Nephron (organoid): ENCODE results near the gene OR2L8.
A peak's percentile ranks its signal among the peaks of the same experiment; 100 is the strongest.
"Not testable (repeated sequence)": the region's sequence is repeated elsewhere in the genome, so short reads cannot be mapped to it uniquely, and the experiment has no call there.

Source experiments
- H3K27ac Mint-ChIP-seq, 3 experiments: 2 replicates each; pipeline ENCODE4 v1.8.0; 2020; ENCODE audit warnings: mixed read lengths in 3 of 3, mild to moderate bottlenecking in 2 of 3, moderate library complexity in 1 of 3
- H3K27me3 Mint-ChIP-seq: 2 replicates; pipeline ENCODE4 v1.8.0; 2021; ENCODE audit warnings: low read depth, mild to moderate bottlenecking, moderate library complexity, mixed read lengths
- H3K36me3 Mint-ChIP-seq: 2 replicates; pipeline ENCODE4 v1.8.0; 2020; ENCODE audit warnings: low read depth, mixed read lengths
- H3K4me1 Mint-ChIP-seq: 2 replicates; pipeline ENCODE4 v1.8.0; 2020; ENCODE audit warnings: mixed read lengths
- H3K4me3 Mint-ChIP-seq, 3 experiments: 2 replicates each; pipeline ENCODE4 v1.8.0; 2020; ENCODE audit warnings: mild to moderate bottlenecking in 3 of 3, mixed read lengths in 3 of 3, moderate library complexity in 2 of 3
- H3K9me3 Mint-ChIP-seq: 2 replicates; pipeline ENCODE4 v1.8.0; 2020; ENCODE audit warnings: mixed read lengths
- TF ChIP-seq, protein P1 (sequence below), 3 experiments: fragments of 200-600 bp; sonication (generic); IDR thresholded peaks; one replicate each; pipeline ENCODE4 v1.5.0; 2021; ENCODE audit warnings: antibody characterized with exemption in 3 of 3; ENCODE audit not compliant: unreplicated experiment in 3 of 3

The OR2L8 gene

DNA sequence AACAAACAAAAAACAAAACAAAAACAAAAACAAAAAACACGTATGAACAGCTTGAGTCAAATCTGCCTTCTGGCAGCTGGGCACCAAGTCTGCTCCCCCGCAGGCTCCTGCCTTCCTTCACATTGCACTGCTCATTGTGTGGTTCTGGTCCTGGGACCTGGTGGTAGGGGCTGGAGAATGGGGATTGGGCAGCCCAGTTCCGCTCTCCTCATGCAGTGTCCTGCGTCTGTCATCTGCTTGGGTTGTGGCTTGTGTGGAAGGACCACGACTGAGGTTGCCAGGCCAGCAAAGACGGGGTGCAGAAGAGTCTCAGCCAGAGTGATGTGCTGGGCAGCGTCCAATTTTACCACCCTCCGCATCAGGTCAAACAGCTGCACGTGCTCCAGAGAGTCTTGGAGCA lies 12.9 kb upstream of the OR2L8 start:
- H3K27ac Mint-ChIP-seq, result no peak overlapping the region
- H3K4me1 Mint-ChIP-seq, result no peaks in the 10 kb centered on the region
- TF ChIP-seq, protein P1, sequence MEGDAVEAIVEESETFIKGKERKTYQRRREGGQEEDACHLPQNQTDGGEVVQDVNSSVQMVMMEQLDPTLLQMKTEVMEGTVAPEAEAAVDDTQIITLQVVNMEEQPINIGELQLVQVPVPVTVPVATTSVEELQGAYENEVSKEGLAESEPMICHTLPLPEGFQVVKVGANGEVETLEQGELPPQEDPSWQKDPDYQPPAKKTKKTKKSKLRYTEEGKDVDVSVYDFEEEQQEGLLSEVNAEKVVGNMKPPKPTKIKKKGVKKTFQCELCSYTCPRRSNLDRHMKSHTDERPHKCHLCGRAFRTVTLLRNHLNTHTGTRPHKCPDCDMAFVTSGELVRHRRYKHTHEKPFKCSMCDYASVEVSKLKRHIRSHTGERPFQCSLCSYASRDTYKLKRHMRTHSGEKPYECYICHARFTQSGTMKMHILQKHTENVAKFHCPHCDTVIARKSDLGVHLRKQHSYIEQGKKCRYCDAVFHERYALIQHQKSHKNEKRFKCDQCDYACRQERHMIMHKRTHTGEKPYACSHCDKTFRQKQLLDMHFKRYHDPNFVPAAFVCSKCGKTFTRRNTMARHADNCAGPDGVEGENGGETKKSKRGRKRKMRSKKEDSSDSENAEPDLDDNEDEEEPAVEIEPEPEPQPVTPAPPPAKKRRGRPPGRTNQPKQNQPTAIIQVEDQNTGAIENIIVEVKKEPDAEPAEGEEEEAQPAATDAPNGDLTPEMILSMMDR (IDR thresholded peaks at IDR 0.05; ENCODE audit: unreplicated experiment in 3 of 3), result no peak
- no peaks in the 10 kb centered on the region for H3K36me3 Mint-ChIP-seq
- peaks cover 7% of the 10 kb centered on the region for H3K27me3 Mint-ChIP-seq
- H3K9me3 Mint-ChIP-seq, result peaks cover 13% of the 10 kb centered on the region
- no peak overlapping the region for H3K4me3 Mint-ChIP-seq

DNA sequence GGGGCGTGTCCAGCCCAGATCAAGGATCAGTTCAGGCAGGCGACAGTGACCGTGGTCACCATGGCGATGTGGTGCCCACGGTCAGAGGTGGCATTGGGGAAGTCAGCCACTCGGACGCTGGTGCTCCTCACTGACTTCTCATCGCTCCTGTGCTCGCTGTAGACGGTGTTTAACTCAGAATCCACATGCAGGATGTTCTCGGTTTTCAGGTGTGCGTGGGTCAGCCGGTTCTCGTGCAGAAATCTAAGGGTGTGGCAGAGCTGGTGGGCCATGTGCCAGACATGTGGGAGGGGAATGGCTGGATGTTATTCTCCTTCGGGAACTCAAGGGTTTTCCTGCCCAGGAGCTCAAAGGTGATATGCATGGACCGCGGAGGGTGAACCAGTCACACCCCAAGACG lies 12.2 kb upstream of the OR2L8 start:
- Mint-ChIP-seq H3K27ac (no peak overlapping the region), H3K27me3 (peaks cover 7% of the 10 kb centered on the region), H3K4me3 (no peak overlapping the region), H3K36me3 (no peaks in the 10 kb centered on the region), H3K9me3 (peaks cover 18% of the 10 kb centered on the region), H3K4me1 (no peaks in the 10 kb centered on the region)
- TF ChIP-seq, protein P1 (IDR thresholded peaks at IDR 0.05; ENCODE audit: unreplicated experiment in 3 of 3), result no peak

DNA sequence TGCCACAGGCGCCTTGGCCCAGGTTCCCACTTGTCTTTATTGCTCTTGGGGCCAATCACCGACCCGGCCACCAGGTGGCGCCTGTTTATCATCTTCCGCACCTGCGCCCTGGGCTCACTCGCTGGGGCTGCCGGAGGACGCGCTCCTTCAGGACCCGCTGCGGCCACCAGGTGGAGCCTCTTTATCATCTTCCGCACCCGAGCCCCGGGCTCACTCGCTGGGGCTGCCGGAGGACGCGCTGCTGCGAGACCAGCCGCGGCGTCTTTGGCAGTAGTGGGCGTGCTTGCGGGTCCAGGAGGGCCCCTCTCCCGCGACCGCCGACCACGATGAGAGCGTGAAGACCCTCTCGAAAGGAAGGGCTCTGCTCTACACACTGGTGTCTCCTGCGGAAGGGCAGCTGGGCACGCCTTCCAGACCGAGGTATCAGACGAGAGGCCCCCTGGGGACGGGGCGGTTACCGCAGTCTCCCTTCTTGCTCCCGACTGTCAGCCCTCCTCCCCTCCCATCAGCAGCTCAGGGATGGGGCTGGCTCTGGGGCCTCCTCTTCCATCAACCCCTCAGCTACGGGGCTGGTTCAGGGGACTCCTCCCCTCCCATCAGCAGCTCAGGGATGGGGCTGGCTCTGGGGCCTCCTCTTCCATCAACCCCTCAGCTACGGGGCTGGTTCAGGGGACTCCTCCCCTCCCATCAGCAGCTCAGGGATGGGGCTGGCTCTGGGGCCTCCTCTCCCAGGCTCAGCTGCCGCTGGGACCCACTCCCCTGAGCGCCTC lies 11.5 kb upstream of the OR2L8 start:
- TF ChIP-seq, protein P1 (IDR thresholded peaks at IDR 0.05; ENCODE audit: unreplicated experiment in 3 of 3), result peak; percentile 42 to 62 (median 46)
- H3K27me3 Mint-ChIP-seq, H3K27ac Mint-ChIP-seq, H3K4me1 Mint-ChIP-seq, H3K36me3 Mint-ChIP-seq: not testable (repeated sequence)
- Mint-ChIP-seq H3K9me3 (peaks cover 18% of the 10 kb centered on the region), H3K4me3 (peak overlapping the region in 2 of 3 experiments; percentile 26 to 72)

DNA sequence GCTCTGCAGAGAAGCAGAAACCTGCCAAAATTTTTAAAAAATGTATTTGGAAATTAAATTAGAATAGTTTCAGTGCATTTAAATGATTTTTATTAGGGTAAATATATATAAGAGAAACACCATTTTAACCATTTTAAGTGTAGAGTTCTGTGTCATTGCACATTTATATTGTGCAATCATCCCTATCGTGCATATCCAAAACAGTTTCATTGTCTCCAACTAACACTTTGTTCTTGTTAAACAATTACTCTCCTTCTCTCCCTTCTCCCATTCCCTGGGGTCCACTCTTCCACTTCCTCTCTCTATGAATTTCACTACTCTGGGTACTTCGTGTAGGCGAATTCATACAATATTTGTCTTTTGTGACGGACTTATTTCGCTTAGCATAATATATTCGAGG lies 6.0 kb upstream of the OR2L8 start:
- TF ChIP-seq, protein P1 (IDR thresholded peaks at IDR 0.05; ENCODE audit: unreplicated experiment in 3 of 3), result no peak
- Mint-ChIP-seq H3K9me3 (peaks cover 27% of the 10 kb centered on the region), H3K4me1 (no peaks in the 10 kb centered on the region), H3K27me3 (no peaks in the 10 kb centered on the region), H3K4me3 (no peak overlapping the region), H3K36me3 (no peaks in the 10 kb centered on the region), H3K27ac (no peak overlapping the region)

DNA sequence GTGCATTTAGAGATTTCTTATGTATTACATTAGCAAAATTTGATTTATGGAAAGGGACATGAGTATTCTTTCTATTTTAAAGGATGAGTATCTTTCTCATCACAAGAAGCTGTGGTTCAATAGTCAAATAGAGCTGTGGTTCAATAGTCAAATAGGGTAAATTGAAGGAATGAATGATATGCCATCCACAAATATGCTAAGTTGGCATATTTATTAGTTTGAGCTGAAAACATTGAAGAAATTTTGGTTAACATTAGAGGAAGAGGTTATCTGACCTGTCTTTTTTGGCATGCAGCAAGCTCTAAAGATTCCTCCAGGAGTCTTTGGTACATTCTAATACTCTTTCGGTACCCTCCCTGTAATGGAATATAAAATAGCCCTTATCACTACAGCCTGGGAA lies 4.8 kb downstream of the OR2L8 start:
- Mint-ChIP-seq H3K27ac (no peak overlapping the region), H3K4me1 (no peaks in the 10 kb centered on the region), H3K27me3 (no peaks in the 10 kb centered on the region), H3K4me3 (no peak overlapping the region), H3K9me3 (peaks cover 31% of the 10 kb centered on the region), H3K36me3 (no peaks in the 10 kb centered on the region)
- TF ChIP-seq, protein P1 (IDR thresholded peaks at IDR 0.05; ENCODE audit: unreplicated experiment in 3 of 3), result no peak

DNA sequence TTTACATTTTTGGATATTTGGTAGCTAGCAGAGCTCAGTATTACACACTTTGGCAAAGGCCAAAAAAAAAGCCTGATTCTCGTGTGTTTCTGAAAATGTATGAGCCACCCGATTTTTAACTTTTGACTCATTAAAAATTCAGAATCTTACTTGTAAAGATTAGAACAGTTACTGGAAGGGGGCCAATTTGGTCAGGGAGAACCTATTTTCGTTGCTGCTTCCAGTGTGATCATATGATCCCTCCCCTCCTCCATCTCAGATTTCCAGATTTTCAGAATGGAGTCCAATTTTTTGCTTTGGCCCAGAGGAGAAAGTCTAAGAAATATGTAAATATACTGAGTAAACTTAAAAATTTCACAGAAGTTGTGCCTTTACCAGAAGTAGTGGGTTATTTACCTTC lies 13.1 kb downstream of the OR2L8 start:
- no peaks in the 10 kb centered on the region for H3K36me3 Mint-ChIP-seq
- TF ChIP-seq, protein P1 (IDR thresholded peaks at IDR 0.05; ENCODE audit: unreplicated experiment in 3 of 3), result no peak
- no peaks in the 10 kb centered on the region for H3K4me1 Mint-ChIP-seq
- H3K27ac Mint-ChIP-seq, result no peak overlapping the region
- H3K4me3 Mint-ChIP-seq, result no peak overlapping the region
- peaks cover 32% of the 10 kb centered on the region for H3K9me3 Mint-ChIP-seq
- H3K27me3 Mint-ChIP-seq, result no peaks in the 10 kb centered on the region
